GM19035 (cell line): Measurements from ENCODE around the gene PKP1.

ENCODE experiments used
- ATAC-seq: cut with Tn5 transposase; IDR thresholded peaks from one replicate; pipeline ENCODE4 v1.9.1; 2021; ENCODE audit not compliant: unreplicated experiment

PKP1 gene

GRCh38 chr1:201327687-201328240 is 44.5 kb downstream of the PKP1 start:
- ATAC-seq, result no peak

GRCh38 chr1:201328576-201328975 is 45.3 kb downstream of the PKP1 start:
- no peak for ATAC-seq

GRCh38 chr1:201329286-201329685 is 46.0 kb downstream of the PKP1 start:
- no peak for ATAC-seq

- ATAC-seq, result no peak
Observed at GRCh38 chr1:201329801-201330200, 46.5 kb downstream of the PKP1 start.

- no peak for ATAC-seq
Observed at GRCh38 chr1:201330541-201330940, 47.2 kb downstream of the PKP1 start.

- ATAC-seq, result no peak
Observed at GRCh38 chr1:201331166-201331565, 47.9 kb downstream of the PKP1 start.

GRCh38 chr1:201332021-201332420 is 48.7 kb downstream of the PKP1 start:
- no peak for ATAC-seq

GRCh38 chr1:201332616-201333335 is 49.5 kb downstream of the PKP1 start:
- no peak for ATAC-seq

- no peak for ATAC-seq
Observed at GRCh38 chr1:201334325-201335173, 51.2 kb downstream of the PKP1 start.

GRCh38 chr1:201335174-201335870 is 52.0 kb downstream of the PKP1 start:
- no peak for ATAC-seq

GRCh38 chr1:201335901-201336300 is 52.6 kb downstream of the PKP1 start:
- ATAC-seq, result no peak

GRCh38 chr1:201336711-201337450 is 53.6 kb downstream of the PKP1 start:
- no peak for ATAC-seq

- ATAC-seq, result no peak
Observed at GRCh38 chr1:201341377-201341776, 58.1 kb downstream of the PKP1 start.

GRCh38 chr1:201344206-201345080 is 61.1 kb downstream of the PKP1 start:
- ATAC-seq, result no peak

GRCh38 chr1:201345081-201345355 is 61.7 kb downstream of the PKP1 start:
- ATAC-seq, result no peak

GRCh38 chr1:201346337-201346939 is 63.1 kb downstream of the PKP1 start:
- no peak for ATAC-seq

- ATAC-seq, result no peak
Observed at GRCh38 chr1:201346987-201347386, 63.7 kb downstream of the PKP1 start.

GRCh38 chr1:201347498-201348210 is 64.3 kb downstream of the PKP1 start:
- no peak for ATAC-seq

GRCh38 chr1:201348211-201348566 is 64.9 kb downstream of the PKP1 start:
- ATAC-seq, result no peak
